Measurements from ENCODE around the gene NPIPA1.
"Not testable (repeated sequence)": the region's sequence is repeated elsewhere in the genome, so short reads cannot be mapped to it uniquely, and the experiment has no call there.

- TF ChIP-seq CTCF, POLR2A (IDR thresholded peaks at IDR 0.05): not testable (repeated sequence)
Observed at GRCh38 chr16:14998300-14998699, 61.1 kb downstream of the NPIPA1 start.
